GM12891 (cell line): ENCODE data around the gene SLC12A5.

Source experiments
- DNase-seq: peaks from one replicate; pipeline ENCODE4 v3.0.0; 2011; ENCODE audit warnings: low spot score; ENCODE audit not compliant: insufficient read length
- FAIRE-seq: peaks from 2 replicates; lab custom pipeline; 2011; peaks lifted over from hg19 to GRCh38; lab: Jason Lieb, UNC
- PAX5 ChIP-seq: IDR thresholded peaks from 2 replicates; pipeline ENCODE4 v1.6.1; 2011; ENCODE audit warnings: low read length, moderate library complexity, mild to moderate bottlenecking; ENCODE audit not compliant: insufficient read depth, severe bottlenecking
- POLR2A ChIP-seq: IDR thresholded peaks from 2 replicates; pipeline ENCODE4 v1.6.1; 2011; ENCODE audit warnings: low read depth, low read length, control low read depth
- POLR2AphosphoS5 ChIP-seq: IDR thresholded peaks from 2 replicates; pipeline ENCODE4 v1.6.1; 2011; ENCODE audit warnings: low read depth, low read length, control low read depth
- POU2F2 ChIP-seq: IDR thresholded peaks from 2 replicates; pipeline ENCODE4 v1.6.1; 2011; ENCODE audit warnings: low read depth, mild to moderate bottlenecking, control low read depth, low read length, moderate library complexity
- SPI1 ChIP-seq: IDR thresholded peaks from 2 replicates; pipeline ENCODE4 v1.6.1; 2011; ENCODE audit warnings: low read depth, low read length, control low read depth
- TAF1 ChIP-seq: IDR thresholded peaks from 2 replicates; pipeline ENCODE4 v1.6.1; 2011; ENCODE audit warnings: low read depth, low read length, control low read depth

SLC12A5 gene

GRCh38 chr20:46030284-46031013, 1.4 kb downstream of the SLC12A5 start:
- FAIRE-seq (no peak), DNase-seq (no peak)
- no peak for TF ChIP-seq POU2F2
- no peak for TF ChIP-seq POLR2AphosphoS5
- no peak for TF ChIP-seq TAF1
- TF ChIP-seq POLR2A = no peak
- no peak for TF ChIP-seq SPI1
- TF ChIP-seq PAX5 = no peak

GRCh38 chr20:46031014-46031569, 2.1 kb downstream of the SLC12A5 start:
- FAIRE-seq (no peak), DNase-seq (no peak)
- TF ChIP-seq POLR2A = no peak
- no peak for TF ChIP-seq POU2F2
- no peak for TF ChIP-seq PAX5
- TF ChIP-seq SPI1 = no peak
- no peak for TF ChIP-seq POLR2AphosphoS5
- TF ChIP-seq TAF1 = no peak

DNA sequence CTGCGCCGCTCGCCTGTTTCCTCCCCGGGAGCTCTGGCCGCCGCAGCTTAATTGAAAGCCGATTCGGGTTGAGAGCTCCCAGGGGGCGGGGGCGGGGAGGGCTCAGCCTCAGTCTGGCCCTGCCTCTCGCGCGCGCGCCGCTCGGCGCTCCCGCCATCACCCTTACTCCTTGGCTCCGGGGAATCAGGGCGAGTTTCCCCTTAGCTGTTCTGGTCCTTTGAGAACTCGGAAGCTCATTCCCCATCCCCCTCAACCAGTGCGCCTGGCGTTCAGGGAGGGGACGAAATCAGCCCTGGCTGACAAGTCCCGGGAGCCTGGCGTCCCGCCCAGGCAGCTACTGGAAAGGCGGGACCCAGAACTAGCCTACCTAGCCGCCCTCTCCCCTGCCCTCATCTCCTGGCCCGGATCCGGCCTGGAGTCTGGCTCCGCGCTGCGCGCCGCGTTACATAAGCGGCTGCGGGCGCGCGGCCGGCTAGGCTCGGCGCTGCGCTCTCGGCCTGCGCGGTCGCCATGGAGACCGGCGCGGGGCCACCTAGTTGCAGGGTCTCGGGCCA, 2.8 kb downstream of the SLC12A5 start:
- FAIRE-seq = no peak
- DNase-seq = no peak
- no peak for TF ChIP-seq POLR2A
- no peak for TF ChIP-seq SPI1
- TF ChIP-seq POLR2AphosphoS5 = no peak
- TF ChIP-seq TAF1 = no peak
- TF ChIP-seq POU2F2 = no peak
- no peak for TF ChIP-seq PAX5

GRCh38 chr20:46034039-46034438, 5.0 kb downstream of the SLC12A5 start:
- TF ChIP-seq POLR2AphosphoS5 = no peak
- TF ChIP-seq POLR2A = no peak
- TF ChIP-seq SPI1 = no peak
- TF ChIP-seq TAF1 = no peak
- no peak for TF ChIP-seq PAX5
- TF ChIP-seq POU2F2 = no peak
- FAIRE-seq (no peak), DNase-seq (no peak)

DNA sequence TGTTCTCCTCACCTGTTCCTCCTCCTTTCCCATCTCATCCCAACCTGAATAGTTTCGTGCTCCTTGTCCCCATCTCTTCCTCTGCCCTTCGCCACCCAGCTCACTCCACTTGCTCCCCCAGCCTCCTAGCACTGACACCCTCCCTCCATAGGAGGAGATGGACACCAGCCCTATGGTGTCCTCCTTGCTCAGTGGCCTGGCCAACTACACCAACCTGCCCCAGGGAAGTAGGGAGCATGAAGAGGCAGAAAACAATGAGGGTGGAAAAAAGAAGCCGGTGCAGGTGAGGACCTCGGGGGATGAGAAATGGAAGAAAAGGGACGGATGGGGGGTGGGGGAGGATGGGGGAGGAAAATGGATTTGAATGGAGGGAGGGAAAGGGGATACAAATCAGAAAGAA, 6.2 kb downstream of the SLC12A5 start:
- FAIRE-seq = no peak
- TF ChIP-seq POLR2AphosphoS5 (no peak), POLR2A (no peak), POU2F2 (no peak), PAX5 (no peak), SPI1 (no peak), TAF1 (no peak)
- no peak for DNase-seq

DNA sequence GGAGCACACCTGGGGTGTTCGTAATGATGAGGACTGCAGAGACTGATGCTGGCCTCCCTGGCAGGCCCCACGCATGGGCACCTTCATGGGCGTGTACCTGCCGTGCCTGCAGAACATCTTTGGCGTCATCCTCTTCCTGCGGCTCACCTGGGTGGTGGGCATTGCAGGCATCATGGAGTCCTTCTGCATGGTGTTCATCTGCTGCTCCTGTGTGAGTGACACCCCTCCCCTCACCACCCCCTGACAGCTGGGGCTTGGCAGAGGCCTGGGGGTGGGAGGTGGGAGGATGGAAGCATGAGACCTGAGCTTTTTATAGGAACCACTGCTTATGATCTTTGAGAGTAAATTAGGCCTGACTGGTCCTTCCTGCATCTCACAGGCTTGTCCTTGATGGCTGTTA, 6.7 kb downstream of the SLC12A5 start:
- TF ChIP-seq SPI1 (no peak), POLR2AphosphoS5 (no peak), PAX5 (no peak), POU2F2 (no peak), TAF1 (no peak), POLR2A (no peak)
- DNase-seq (no peak), FAIRE-seq (no peak)

GRCh38 chr20:46036370-46036769, 7.4 kb downstream of the SLC12A5 start:
- TF ChIP-seq SPI1 = no peak
- TF ChIP-seq POU2F2 = no peak
- FAIRE-seq = no peak
- no peak for DNase-seq

DNA sequence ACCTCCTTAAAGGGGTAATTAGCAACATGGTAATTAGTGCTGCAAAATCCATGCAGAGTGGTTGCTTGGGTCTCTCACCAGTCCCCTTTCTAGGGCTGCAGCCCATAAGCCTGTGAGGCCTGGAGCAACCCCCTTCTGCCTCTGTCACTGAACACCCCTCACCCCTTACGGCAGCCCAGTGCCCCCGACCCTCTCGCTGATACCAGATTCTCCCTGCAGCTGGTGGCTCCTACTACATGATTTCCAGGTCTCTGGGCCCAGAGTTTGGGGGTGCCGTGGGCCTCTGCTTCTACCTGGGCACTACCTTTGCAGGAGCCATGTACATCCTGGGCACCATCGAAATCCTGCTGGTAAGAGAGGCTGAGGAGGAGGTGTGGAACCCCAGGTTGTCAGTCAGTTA, 8.0 kb downstream of the SLC12A5 start:
- no peak for FAIRE-seq
- TF ChIP-seq POU2F2 (no peak), POLR2AphosphoS5 (no peak), SPI1 (no peak), PAX5 (no peak), POLR2A (no peak), TAF1 (no peak)

GRCh38 chr20:46040902-46041535, 12.0 kb downstream of the SLC12A5 start:
- DNase-seq (no peak), FAIRE-seq (no peak)
- TF ChIP-seq SPI1 (no peak), TAF1 (no peak), POLR2A (no peak), POLR2AphosphoS5 (no peak), POU2F2 (no peak), PAX5 (no peak)

More for the DNA sequence above, 8.0 kb downstream of the SLC12A5 start:
- DNase-seq = no peak

- TF ChIP-seq TAF1 (no peak), PAX5 (no peak), POLR2A (no peak), POU2F2 (no peak), POLR2AphosphoS5 (no peak), SPI1 (no peak)
- no peak for DNase-seq
- FAIRE-seq = no peak
Observed at GRCh38 chr20:46043556-46043955, 14.5 kb downstream of the SLC12A5 start.
